Activated CD4-positive, alpha-beta T cell treated with anti-CD3 and anti-CD28 coated beads, Interleukin-2, amount 50 U/mL, for 4 hours (primary cell): ENCODE data around the gene TTC19.
"Not testable (repeated sequence)": the region's sequence is repeated elsewhere in the genome, so short reads cannot be mapped to it uniquely, and the experiment has no call there.

Experiments used
- DNase-seq, 2 experiments: peaks; one replicate each; pipeline ENCODE4 v3.0.0-alpha.2; 2020

Gene TTC19

GRCh38 chr17:15973834-15974233, 25.8 kb upstream of the TTC19 start:
- DNase-seq, result no peak

GRCh38 chr17:15977894-15978293, 21.7 kb upstream of the TTC19 start:
- DNase-seq, result no peak

- no peak for DNase-seq
These were observed 21.0 kb upstream of the TTC19 start for GRCh38 chr17:15978606-15979005.

- not testable (repeated sequence) for DNase-seq
These were observed 20.6 kb upstream of the TTC19 start for GRCh38 chr17:15979013-15979412.

- DNase-seq, result no peak
These were observed 18.4 kb upstream of the TTC19 start for GRCh38 chr17:15981208-15981607.

- no peak for DNase-seq
These were observed 17.7 kb upstream of the TTC19 start for GRCh38 chr17:15981646-15982580.

- no peak for DNase-seq
These were observed 3.3 kb upstream of the TTC19 start for GRCh38 chr17:15996322-15996721.

GRCh38 chr17:15998031-15998562, 1.5 kb upstream of the TTC19 start:
- no peak for DNase-seq

- peak in 1 of 2 experiments; percentile 23 for DNase-seq
These were observed 577 bp downstream of the TTC19 start for GRCh38 chr17:15999974-16000827.

GRCh38 chr17:16001226-16001897, 1.7 kb downstream of the TTC19 start:
- DNase-seq, result no peak

- DNase-seq, result no peak
These were observed 3.2 kb downstream of the TTC19 start for GRCh38 chr17:16002708-16003260.

- no peak for DNase-seq
These were observed 4.2 kb downstream of the TTC19 start for GRCh38 chr17:16003841-16004240.

GRCh38 chr17:16005636-16006035, 6.0 kb downstream of the TTC19 start:
- DNase-seq, result no peak

GRCh38 chr17:16007439-16007838, 7.8 kb downstream of the TTC19 start:
- DNase-seq, result no peak

- DNase-seq, result no peak
These were observed 14.4 kb downstream of the TTC19 start for GRCh38 chr17:16013943-16014407.

- no peak for DNase-seq
These were observed 19.7 kb downstream of the TTC19 start for GRCh38 chr17:16019347-16019746.

- DNase-seq, result no peak
These were observed 24.3 kb downstream of the TTC19 start for GRCh38 chr17:16023881-16024280.

- DNase-seq, result no peak
These were observed 25.6 kb downstream of the TTC19 start for GRCh38 chr17:16025202-16025601.

GRCh38 chr17:16026895-16027294, 27.3 kb downstream of the TTC19 start:
- no peak for DNase-seq

GRCh38 chr17:16027708-16028584, 28.3 kb downstream of the TTC19 start:
- DNase-seq, result peak; percentile 32 to 34

- DNase-seq, result no peak
These were observed 34.2 kb downstream of the TTC19 start for GRCh38 chr17:16033729-16034349.
